ENCODE results near the gene RHBDL1. TPM values are rescaled to one million over a fixed set of nuclear protein-coding genes. Genes with fewer than 3 reads are reported as not detected.

The RHBDL1 gene
- total RNA-seq, 4 donors from 2014 or later = 0.44 to 1.0 (median 0.96) TPM; not detected in 1

- ATAC-seq (ENCODE audit: low FRiP score) = no peak
- TF ChIP-seq CTCF (IDR thresholded peaks at IDR 0.05) = no peak
- DNase-seq (ENCODE audit: low spot score) = no peak
Observed at GRCh38 chr16:659618-660017, 15.9 kb upstream of the RHBDL1 start.

- ATAC-seq (ENCODE audit: low FRiP score) = no peak
- no peak for TF ChIP-seq CTCF (IDR thresholded peaks at IDR 0.05)
Observed at GRCh38 chr16:660132-660458, 15.4 kb upstream of the RHBDL1 start.

DNA sequence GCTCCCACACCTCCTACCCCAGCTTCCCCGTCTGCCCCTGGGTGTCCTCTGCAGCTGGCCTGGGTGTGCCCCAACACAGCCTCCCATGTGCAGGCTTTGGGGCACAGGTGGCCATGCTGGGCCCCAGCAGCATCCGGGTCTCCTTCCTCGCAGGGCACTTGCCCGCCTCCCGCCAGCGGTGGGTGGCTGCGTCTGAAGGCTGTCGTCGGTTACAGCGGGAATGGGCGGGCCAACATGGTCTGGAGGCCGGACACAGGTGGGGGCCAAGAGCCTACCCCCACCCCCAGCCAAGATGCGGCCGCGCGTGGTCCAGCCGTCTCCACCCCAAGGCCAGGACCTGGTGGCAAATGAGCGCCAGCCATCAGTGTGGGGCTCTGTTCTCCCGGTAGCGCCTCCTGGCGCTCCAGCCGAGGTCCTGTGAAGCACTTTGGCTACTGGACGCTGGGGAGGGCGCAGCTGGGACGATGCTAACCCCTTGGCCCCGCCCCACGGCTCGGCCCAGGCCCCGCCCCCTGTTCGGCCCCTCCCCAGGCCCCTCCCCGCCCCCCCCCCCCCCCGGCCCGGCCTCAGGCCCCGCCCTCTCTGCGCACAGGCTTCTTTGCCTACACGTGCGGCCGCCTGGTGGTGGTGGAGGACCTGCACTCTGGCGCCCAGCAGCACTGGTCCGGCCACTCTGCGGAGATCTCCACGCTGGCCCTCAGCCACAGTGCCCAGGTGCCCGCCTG lies 14.8 kb upstream of the RHBDL1 start:
- ATAC-seq (ENCODE audit: low FRiP score) (peak; percentile 52), DNase-seq (ENCODE audit: low spot score) (peak; percentile 55)
- no peak for TF ChIP-seq CTCF (IDR thresholded peaks at IDR 0.05)

More at GRCh38 chr16:660132-660458, 15.4 kb upstream of the RHBDL1 start:
- DNase-seq (ENCODE audit: low spot score) = no peak

- ATAC-seq (ENCODE audit: low FRiP score) = no peak
- TF ChIP-seq CTCF (IDR thresholded peaks at IDR 0.05) = no peak
- no peak for DNase-seq (ENCODE audit: low spot score)
Observed at GRCh38 chr16:661184-661821, 14.2 kb upstream of the RHBDL1 start.

DNA sequence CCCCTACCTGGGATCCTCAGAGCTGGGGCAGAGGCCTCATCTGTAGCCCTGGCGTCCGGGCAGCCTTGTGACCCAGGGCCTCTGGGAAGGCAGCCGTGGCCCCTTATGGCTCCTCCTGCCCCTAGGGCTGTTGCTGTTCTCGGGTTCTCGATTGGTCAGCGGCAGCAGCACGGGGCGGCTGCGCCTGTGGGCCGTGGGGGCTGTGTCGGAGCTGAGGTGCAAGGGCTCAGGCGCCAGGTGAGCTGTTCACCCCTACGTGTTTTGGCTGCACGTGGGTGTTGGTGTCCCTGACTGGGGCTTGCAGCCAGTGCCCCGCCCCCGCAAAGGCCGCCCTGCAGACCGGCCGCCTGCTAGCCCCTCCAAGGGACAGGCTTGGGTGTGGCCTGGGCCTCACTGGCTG lies 13.4 kb upstream of the RHBDL1 start:
- ATAC-seq (ENCODE audit: low FRiP score) (no peak), DNase-seq (ENCODE audit: low spot score) (no peak)
- no peak for TF ChIP-seq CTCF (IDR thresholded peaks at IDR 0.05)

DNA sequence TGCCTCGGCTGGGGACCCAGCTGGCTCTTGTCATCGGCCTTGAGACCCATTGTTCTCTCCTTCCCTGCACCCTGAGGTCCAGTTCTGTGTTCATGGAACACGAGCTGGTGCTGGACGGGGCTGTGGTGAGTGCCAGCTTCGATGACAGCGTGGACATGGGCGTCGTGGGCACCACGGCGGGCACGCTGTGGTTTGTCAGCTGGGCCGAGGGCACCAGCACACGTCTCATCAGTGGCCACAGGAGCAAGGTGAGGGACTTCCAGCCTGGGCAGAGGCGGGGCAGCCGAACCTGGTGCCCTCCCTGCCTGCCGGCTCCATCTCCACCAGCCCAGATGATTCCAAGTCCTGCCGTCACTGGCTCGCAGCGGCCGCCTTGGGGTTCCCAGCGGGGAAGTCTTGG lies 12.9 kb upstream of the RHBDL1 start:
- no peak for TF ChIP-seq CTCF (IDR thresholded peaks at IDR 0.05)

DNA sequence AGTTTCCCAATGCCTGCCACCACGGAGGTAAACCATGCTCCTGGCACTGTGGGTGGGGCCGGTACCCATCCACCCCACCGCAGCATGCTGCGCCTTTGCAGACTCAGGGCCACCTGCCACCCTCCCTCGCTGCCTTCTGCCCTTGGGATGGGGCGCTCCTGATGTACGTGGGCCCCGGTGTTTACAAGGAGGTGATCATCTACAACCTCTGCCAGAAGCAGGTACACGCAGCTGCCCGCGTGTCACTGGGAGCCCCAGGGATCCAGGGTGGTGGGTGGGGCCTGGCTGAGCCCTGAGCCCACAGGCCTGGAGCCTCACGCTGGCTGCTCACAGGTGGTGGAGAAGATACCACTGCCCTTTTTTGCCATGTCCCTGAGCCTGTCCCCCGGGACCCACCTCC lies 8.9 kb upstream of the RHBDL1 start:
- ATAC-seq (ENCODE audit: low FRiP score) (no peak), DNase-seq (ENCODE audit: low spot score) (no peak)
- TF ChIP-seq CTCF (IDR thresholded peaks at IDR 0.05) = no peak

More for the DNA sequence above, 12.9 kb upstream of the RHBDL1 start:
- DNase-seq (ENCODE audit: low spot score) (no peak), ATAC-seq (ENCODE audit: low FRiP score) (no peak)
